OCI-LY3 (cell line): ENCODE results near the gene BNIP2.
A peak's percentile ranks its signal among the peaks of the same experiment; 100 is the strongest.

Source experiments
- H2AFZ ChIP-seq: fragments of 200-600, 300-600 bp; shearing (Covaris generic); 2 replicates; pipeline ENCODE4 v1.6.0; 2014; ENCODE audit warnings: antibody characterized with exemption, low read depth, low read length
- H3K27ac ChIP-seq: fragments of 200-600, 300-600 bp; sonication (generic); 2 replicates; pipeline ENCODE4 v1.5.1; 2014; ENCODE audit warnings: mild to moderate bottlenecking, low read length, moderate library complexity, mixed read lengths
- H3K27me3 ChIP-seq: fragments of 200-600, 300-600 bp; sonication (generic); 2 replicates; pipeline ENCODE4 v1.6.1; 2014; ENCODE audit warnings: low read depth, low read length, mixed read lengths
- H3K36me3 ChIP-seq: fragments of 200-600, 300-600 bp; sonication (generic); replicated peaks from 2 replicates; pipeline ENCODE3; 2014; ENCODE audit warnings: low read depth, low read length, mixed read lengths
- H3K4me1 ChIP-seq: fragments of 300-600, 200-600 bp; sonication (generic); 2 replicates; pipeline ENCODE4 v1.6.1; 2014; ENCODE audit warnings: low read length, mixed read lengths
- H3K4me2 ChIP-seq: fragments of 200-600, 300-600 bp; sonication (generic); 2 replicates; pipeline ENCODE4 v1.6.1; 2014; ENCODE audit warnings: low read length, mixed read lengths
- H3K4me3 ChIP-seq: fragments of 300-600, 200-600 bp; sonication (generic); 2 replicates; pipeline ENCODE4 v1.5.1; 2014; ENCODE audit warnings: antibody characterized with exemption, mild to moderate bottlenecking, low read length, moderate library complexity
- H3K79me2 ChIP-seq: fragments of 300-600, 200-600 bp; shearing (Covaris generic); 2 replicates; pipeline ENCODE4 v1.6.1; 2014; ENCODE audit warnings: mild to moderate bottlenecking, low read length, mixed read lengths
- H3K9ac ChIP-seq: fragments of 300-600, 200-600 bp; shearing (Covaris generic); 2 replicates; pipeline ENCODE4 v1.6.0; 2014; ENCODE audit warnings: mild to moderate bottlenecking, low read length, moderate library complexity
- H3K9me3 ChIP-seq: fragments of 200-600, 300-600 bp; shearing (Covaris generic); 2 replicates; pipeline ENCODE4 v1.6.1; 2014; ENCODE audit warnings: low read length, mixed read lengths; ENCODE audit not compliant: insufficient read depth
- H4K20me1 ChIP-seq: fragments of 200-600, 300-600 bp; sonication (generic); 2 replicates; pipeline ENCODE4 v1.6.1; 2016; ENCODE audit warnings: low read length, mixed read lengths; ENCODE audit not compliant: insufficient read depth
- CTCF ChIP-seq: fragments of 200-600, 300-600 bp; sonication (generic); IDR thresholded peaks from 2 replicates; pipeline ENCODE4 v1.5.1; 2014; ENCODE audit warnings: antibody characterized with exemption, low read length, low read depth
- EZH2phosphoT487 ChIP-seq: fragments of 200-600 bp; shearing (Covaris generic); IDR thresholded peaks from 2 replicates; pipeline ENCODE4 v1.6.1; 2018; ENCODE audit warnings: antibody characterized with exemption, mixed run types, low read depth

BNIP2 gene, protein sequence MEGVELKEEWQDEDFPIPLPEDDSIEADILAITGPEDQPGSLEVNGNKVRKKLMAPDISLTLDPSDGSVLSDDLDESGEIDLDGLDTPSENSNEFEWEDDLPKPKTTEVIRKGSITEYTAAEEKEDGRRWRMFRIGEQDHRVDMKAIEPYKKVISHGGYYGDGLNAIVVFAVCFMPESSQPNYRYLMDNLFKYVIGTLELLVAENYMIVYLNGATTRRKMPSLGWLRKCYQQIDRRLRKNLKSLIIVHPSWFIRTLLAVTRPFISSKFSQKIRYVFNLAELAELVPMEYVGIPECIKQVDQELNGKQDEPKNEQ

DNA sequence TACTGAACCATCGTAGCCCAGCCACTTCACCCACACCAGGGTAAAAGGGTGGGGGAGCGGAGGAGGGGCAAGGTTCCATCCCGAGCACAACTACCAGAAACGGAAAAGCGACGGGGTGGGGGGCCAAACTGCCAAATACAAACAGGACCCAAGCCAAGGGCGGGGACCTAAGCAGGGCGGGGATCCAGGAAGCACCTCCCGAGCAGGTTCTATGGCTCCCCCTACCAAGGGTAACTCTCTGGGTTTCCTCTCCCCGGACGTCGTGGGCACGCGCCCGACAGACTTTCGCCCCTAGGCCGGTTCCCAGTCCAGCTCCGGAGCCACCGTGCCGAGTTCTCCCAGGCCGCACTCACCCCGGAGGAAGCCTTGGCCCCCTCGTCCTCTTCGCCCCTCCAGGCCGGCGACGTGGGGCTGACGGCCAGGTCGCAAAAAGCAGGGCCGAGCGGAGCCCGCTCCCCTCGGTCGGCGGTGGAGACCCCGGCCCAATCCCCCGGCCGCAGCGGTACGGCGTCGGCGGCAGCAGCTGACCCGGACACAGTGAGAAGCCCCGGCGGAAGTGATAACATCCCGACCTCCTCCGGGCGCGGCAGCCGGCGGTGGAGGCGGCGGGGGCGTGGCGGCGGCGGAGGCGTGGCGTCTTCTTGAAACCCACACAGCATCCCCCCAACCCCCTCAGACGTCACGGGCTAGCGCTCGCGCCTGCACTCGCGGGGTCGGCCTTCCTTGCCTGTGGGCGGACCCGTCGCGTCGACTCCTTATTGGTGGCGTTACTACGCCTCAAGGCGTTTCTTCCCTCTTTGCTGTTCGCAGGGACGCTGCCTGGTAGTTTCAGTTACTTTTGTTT lies at the start of gene BNIP2:
Gene BNIP2 (minus strand): TSS at position 539 of the 844 bp plus-strand sequence. CDS start 6,863 bp downstream, outside the sequence.
- Histone ChIP-seq H2AFZ (peak within 1 kb of the TSS; percentile 62), H3K79me2 (peaks cover 51% of the 10 kb centered on the region)

GRCh38 chr15:59738676-59739075 lies 49.6 kb upstream of the BNIP2 start:
- Histone ChIP-seq H4K20me1 (no peaks in the 10 kb centered on the region), H3K27ac (no peak overlapping the region), H3K9me3 (peaks cover 3% of the 10 kb centered on the region; the same call in 1 of the 2 replicates), H3K27me3 (peaks cover 8% of the 10 kb centered on the region), H2AFZ (no peak overlapping the region), H3K4me1 (0 out of 2 replicates have a peak, but pooled peaks cover 4% of the 10 kb centered on the region), H3K4me2 (no peak overlapping the region), H3K36me3 (peaks cover 2% of the 10 kb centered on the region), H3K79me2 (no peaks in the 10 kb centered on the region), H3K9ac (no peak overlapping the region), H3K4me3 (no peak overlapping the region)
- no peak for TF ChIP-seq CTCF
- no peak for TF ChIP-seq EZH2phosphoT487

More for the DNA sequence above, at the start of gene BNIP2:
- H4K20me1 ChIP-seq: peaks cover 30% of the 10 kb centered on the region
- peaks cover 20% of the 10 kb centered on the region for H3K36me3 ChIP-seq
- peak within 1 kb of the TSS; percentile 86 for H3K4me3 ChIP-seq
- H3K4me1 ChIP-seq: peaks cover 36% of the 10 kb centered on the region
- peak within 1 kb of the TSS; percentile 93 for H3K9ac ChIP-seq
- peak within 1 kb of the TSS; percentile 89 for H3K27ac ChIP-seq
- no peaks in the 10 kb centered on the region for H3K27me3 ChIP-seq
- no peaks in the 10 kb centered on the region for H3K9me3 ChIP-seq
- TF ChIP-seq CTCF (0 out of 2 replicates have a peak, but pooled peaks have one; percentile 8), EZH2phosphoT487 (no peak)
- peak within 1 kb of the TSS; percentile 97 for H3K4me2 ChIP-seq

DNA sequence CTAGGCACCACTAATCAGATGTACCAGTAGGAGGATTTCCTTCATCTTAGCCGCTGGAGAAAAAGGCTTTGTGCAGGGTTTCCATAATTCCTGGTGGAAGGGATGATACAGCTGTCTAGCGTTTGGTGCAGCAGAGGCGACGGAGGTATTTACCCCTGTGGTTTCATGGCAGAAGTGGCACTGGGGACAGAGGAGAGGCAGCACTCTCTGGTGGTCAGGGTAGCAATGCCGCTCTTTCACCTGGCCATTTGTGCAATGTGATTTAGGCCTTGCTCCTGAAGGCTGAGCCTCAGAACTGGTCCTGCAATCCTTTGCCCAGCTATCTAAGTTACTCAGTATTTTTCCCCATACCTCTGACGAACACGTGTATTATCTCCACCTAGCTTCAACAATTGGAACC lies 47.1 kb upstream of the BNIP2 start:
- H3K79me2 ChIP-seq: no peaks in the 10 kb centered on the region
- no peak overlapping the region for H3K9ac ChIP-seq
- H3K27me3 ChIP-seq: peaks cover 13% of the 10 kb centered on the region
- H3K4me2 ChIP-seq: no peak overlapping the region
- no peaks in the 10 kb centered on the region for H3K9me3 ChIP-seq
- no peak overlapping the region for H2AFZ ChIP-seq
- no peak overlapping the region for H3K27ac ChIP-seq
- no peak overlapping the region for H3K4me3 ChIP-seq
- no peaks in the 10 kb centered on the region for H4K20me1 ChIP-seq
- TF ChIP-seq CTCF (no peak), EZH2phosphoT487 (no peak)
- H3K4me1 ChIP-seq: 0 out of 2 replicates have a peak, but pooled peaks cover 4% of the 10 kb centered on the region
- H3K36me3 ChIP-seq: no peaks in the 10 kb centered on the region

DNA sequence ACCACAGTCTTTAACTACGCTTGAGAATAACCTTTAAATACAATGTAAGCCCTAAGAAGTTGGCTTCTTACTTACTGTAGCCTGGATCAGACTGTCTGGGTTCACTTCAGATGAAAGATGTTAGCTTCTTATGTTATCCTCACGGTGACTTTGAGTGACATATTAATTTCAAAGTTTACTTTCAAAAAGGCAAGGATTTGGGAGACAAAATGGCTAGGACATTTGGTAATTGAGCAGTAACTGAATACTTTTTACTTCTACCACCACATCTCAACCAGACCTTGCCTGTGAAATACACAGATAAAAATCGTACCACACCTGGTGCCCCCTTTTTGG lies 36.0 kb upstream of the BNIP2 start:
- peak overlapping the region; percentile 12; the same call in 1 of the 2 replicates for H3K4me2 ChIP-seq
- no peak overlapping the region for H3K9ac ChIP-seq
- H3K4me3 ChIP-seq: no peak overlapping the region

More for the DNA sequence above, 36.0 kb upstream of the BNIP2 start:
- H3K4me1 ChIP-seq: no peaks in the 10 kb centered on the region
- H3K27me3 ChIP-seq: peaks cover 14% of the 10 kb centered on the region
- no peaks in the 10 kb centered on the region for H4K20me1 ChIP-seq
- H3K9me3 ChIP-seq: no peaks in the 10 kb centered on the region
- H3K36me3 ChIP-seq: no peaks in the 10 kb centered on the region
- 0 out of 2 replicates have a peak overlapping the region, but pooled peaks have one; percentile 47 for H2AFZ ChIP-seq
- no peak overlapping the region for H3K27ac ChIP-seq
- TF ChIP-seq EZH2phosphoT487 (no peak), CTCF (no peak)
- no peaks in the 10 kb centered on the region for H3K79me2 ChIP-seq
